Epithelial cell of esophagus (primary cell): Measurements from ENCODE around the gene KBTBD8.

ENCODE experiments used
- DNase-seq: peaks from one replicate; pipeline ENCODE4 v3.0.0; 2010; ENCODE audit warnings: low read depth
- H3K4me3 ChIP-seq: 2 replicates; pipeline ENCODE4 v1.5.1; 2011; ENCODE audit warnings: mild to moderate bottlenecking, low read length, control low read depth
- TF ChIP-seq, protein P1 (sequence below): IDR thresholded peaks from 2 replicates; pipeline ENCODE4 v1.5.1; 2011; ENCODE audit warnings: low read depth, mild to moderate bottlenecking, low read length, control low read depth, inconsistent platforms; ENCODE audit not compliant: insufficient read depth; ENCODE audit errors: missing control alignments

Gene KBTBD8

DNA sequence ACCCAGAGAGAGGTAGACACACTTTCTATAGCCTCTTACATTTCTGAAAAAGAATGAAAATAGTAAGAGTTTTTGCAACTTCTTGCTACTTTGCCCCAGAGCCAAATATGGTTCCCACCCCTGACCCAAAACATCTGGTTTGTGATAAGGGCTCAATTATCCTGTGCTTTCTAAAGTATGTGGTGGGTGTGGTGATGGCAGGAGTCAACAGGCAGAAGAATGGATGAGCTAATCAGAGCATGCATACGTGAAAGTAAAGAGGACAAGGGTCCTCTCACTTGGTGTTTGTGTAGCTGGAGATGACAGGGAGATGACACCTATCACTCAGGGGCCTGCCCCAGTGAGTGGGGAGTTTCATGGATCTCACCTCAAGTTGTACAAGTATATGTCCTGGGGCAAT, 19.1 kb downstream of the KBTBD8 start:
- peak; percentile 56 for DNase-seq
- TF ChIP-seq, protein P1, sequence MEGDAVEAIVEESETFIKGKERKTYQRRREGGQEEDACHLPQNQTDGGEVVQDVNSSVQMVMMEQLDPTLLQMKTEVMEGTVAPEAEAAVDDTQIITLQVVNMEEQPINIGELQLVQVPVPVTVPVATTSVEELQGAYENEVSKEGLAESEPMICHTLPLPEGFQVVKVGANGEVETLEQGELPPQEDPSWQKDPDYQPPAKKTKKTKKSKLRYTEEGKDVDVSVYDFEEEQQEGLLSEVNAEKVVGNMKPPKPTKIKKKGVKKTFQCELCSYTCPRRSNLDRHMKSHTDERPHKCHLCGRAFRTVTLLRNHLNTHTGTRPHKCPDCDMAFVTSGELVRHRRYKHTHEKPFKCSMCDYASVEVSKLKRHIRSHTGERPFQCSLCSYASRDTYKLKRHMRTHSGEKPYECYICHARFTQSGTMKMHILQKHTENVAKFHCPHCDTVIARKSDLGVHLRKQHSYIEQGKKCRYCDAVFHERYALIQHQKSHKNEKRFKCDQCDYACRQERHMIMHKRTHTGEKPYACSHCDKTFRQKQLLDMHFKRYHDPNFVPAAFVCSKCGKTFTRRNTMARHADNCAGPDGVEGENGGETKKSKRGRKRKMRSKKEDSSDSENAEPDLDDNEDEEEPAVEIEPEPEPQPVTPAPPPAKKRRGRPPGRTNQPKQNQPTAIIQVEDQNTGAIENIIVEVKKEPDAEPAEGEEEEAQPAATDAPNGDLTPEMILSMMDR, result no peak
- H3K4me3 ChIP-seq, result no peak overlapping the region

GRCh38 chr3:67018105-67018788, 20.1 kb downstream of the KBTBD8 start:
- H3K4me3 ChIP-seq, result no peak overlapping the region
- TF ChIP-seq, protein P1, result no peak
- peak; percentile 51 for DNase-seq

- peak; percentile 16 for DNase-seq
- no peak overlapping the region for H3K4me3 ChIP-seq
- TF ChIP-seq, protein P1, result no peak
Observed at GRCh38 chr3:67018789-67019526, 20.9 kb downstream of the KBTBD8 start.

DNA sequence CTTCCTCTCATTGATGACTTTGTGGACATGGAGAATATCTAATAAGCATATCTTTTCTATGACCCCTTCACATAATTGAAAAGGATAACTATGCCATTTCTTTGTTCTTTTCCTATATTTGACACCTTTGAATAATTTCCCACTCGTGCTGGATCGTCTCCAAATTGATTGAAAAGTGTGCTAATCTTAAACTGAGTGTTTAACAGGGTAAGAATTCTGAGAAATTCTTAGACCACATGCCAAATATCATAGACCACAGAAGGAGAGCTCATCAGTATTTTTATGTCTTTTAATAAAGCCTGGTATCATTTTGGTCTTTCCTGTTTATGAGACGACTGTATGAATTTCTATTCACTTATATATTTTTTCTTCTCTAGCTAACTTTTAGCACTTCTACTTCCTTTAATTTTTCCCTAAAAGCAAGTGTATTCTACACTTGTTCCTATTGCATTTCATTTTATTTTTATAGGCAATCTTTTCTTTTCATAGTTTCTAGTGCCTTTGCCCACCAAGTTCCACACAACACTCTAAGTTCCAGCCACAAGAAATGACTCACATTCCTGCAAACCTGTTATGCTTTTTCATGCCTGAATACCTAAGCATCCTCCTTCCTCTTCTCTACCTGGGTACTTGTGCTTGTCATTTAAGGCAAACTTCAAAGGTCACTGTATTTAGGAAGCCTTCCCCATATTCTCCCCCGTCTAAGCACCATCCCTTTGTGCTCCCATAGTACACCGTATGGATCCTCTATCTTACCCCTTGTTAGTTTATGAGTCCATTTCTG, 30.1 kb downstream of the KBTBD8 start:
- no peak overlapping the region for H3K4me3 ChIP-seq
- DNase-seq, result peak; percentile 9
- TF ChIP-seq, protein P1, result no peak

- TF ChIP-seq, protein P1, result no peak
- no peak overlapping the region for H3K4me3 ChIP-seq
- DNase-seq, result no peak
Observed at GRCh38 chr3:67030785-67031740, 33.0 kb downstream of the KBTBD8 start.

DNA sequence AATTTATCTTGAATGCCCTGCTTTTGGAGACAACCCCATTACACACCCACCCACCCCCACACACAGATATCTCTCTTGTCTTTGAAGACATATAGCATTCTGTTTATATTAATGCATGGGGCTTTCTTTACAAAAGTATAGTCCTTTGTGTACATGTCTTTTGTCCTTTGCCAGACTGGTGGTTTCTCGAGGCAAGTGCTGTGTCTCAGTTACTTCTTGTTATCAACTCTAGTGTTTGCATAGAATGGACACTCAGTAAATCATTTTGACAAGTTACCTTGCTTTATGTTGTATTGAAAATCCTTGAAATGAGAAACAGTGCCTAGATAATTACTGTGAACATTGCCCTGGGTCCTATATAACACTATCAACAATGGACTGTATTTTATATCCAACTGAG, 33.9 kb downstream of the KBTBD8 start:
- DNase-seq, result no peak
- TF ChIP-seq, protein P1, result no peak
- no peak overlapping the region for H3K4me3 ChIP-seq
